Stimulated activated CD4-positive, alpha-beta T cell treated with anti-CD3 and anti-CD28 coated beads, TNF-alpha, amount 100 ng/mL, for 4 hours (primary cell): ENCODE measurements around the gene NAP1L4.

ENCODE experiments used
- DNase-seq, 3 experiments: peaks; one replicate each; pipeline ENCODE4 v3.0.0-alpha.2; 2020; ENCODE audit warnings: low read depth in 3 of 3

The NAP1L4 gene

DNA sequence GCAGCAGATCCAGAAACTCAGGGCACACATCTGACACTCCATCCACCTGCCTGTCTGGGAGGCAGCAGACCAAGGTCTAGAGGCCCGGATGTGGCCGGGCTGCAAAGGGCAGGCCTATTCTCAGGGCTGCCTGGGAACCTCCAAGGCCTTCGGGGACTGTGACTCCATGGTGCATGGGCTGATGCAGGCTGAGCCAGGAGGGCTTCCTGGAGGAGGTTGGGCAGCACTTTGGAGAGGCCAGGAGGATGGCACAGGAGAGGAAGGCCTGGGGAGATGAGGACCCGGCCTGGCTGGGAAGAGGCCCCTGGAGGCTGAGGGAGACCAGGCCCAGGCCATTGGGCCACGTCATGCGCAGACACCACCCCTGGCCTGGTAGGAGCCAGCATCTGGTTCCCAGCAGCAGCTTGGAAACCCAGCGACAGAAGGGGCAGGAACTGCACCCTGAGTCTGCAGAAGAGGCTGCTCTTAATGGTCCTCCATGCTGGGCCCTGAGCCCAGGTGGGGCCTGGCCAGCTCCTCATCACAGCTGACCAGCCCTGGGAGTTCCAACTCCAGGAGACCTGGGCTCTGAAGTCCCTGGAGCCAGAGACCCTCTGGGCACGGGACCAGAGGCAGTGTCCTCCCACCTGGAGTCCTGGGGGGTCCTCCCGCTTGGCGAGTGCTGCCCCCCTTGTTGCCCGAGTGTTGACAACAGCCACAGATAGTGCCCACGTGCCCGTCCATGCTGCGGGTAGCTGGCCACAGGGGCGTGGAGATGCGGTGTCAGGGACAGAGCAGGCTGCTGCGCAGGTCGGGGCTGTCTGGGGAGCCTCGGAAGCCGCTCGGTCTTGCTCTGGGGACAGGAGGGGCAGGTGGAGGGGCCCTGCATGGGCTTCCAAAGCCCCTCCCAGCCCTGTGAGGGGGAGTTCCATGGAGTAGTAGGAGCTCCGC, 68.4 kb downstream of the NAP1L4 start:
- DNase-seq, result no peak

- DNase-seq, result no peak
Measured at GRCh38 chr11:2922655-2923054, 69.5 kb downstream of the NAP1L4 start.

DNA sequence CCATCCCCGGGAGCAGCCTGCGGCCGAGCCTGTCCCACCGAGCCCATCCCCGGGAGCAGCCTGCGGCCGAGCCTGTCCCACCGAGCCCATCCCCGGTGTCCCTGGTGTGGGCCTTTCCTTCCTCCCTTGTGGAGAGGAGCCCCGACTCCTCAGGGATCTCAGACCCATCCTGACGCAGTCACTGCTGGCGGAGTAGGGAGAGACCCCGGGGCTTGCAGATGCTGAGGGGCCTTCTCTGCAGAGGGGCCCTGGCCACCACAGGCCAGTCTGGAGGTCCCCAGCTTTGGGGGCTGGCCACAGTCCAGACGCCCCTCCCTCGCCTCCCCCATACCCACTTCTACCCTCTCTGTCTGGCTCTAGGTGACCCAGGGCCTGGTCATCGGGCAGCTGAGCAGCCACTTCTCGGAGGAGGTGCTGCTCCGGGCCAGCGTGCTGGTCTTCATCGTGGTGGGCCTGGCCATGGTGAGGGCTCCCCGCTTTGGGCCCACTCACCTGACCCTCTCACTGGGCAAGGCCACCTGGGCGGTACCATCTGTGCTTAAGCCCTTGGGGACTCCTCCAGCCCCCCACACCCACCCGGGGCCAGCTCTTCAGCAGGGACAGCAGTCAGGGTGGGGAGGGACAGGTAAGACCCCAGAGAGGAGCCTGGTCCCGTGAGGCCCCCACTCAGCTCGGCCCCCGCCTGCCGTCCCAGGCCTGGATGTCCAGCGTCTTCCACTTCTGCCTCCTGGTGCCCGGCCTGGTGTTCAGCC, 70.2 kb downstream of the NAP1L4 start:
- DNase-seq, result no peak

DNA sequence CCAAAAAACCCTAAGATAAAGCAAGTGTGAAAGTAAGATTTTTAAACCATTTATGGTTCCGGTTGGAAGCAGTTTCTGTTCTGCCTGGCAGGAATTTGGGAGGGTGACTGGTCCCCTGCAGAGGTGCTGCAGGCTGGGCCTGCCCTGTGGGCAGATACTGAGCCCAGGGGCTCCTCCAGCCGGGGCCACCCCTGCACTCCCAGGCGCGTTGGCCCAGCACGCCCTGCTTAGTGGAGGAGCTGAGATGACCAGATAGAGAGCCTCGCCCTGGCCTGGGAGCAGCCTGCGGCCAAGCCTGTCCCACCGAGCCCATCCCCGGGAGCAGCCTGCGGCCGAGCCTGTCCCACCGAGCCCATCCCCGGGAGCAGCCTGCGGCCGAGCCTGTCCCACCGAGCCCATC, 70.9 kb downstream of the NAP1L4 start:
- no peak for DNase-seq

DNA sequence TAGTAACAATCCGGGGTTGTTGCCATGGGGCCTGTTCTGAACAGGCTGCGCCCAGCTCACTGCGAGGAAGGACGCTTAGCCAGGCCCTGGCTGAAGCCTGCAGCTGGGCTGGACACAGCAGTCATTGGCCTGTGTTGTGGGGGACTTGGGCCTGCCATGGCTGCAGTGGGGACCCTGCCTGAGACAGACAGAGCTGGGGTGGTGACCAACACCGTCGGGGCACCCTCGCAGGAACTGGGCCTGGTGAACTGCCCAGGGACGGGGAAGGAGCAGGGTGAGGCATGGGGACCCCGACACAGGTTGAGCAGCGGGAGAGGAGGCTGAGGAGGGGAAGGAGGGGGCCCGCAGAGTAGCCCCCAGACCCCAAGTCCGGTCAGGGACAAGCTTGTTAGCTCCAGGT, 71.8 kb downstream of the NAP1L4 start:
- no peak for DNase-seq

DNA sequence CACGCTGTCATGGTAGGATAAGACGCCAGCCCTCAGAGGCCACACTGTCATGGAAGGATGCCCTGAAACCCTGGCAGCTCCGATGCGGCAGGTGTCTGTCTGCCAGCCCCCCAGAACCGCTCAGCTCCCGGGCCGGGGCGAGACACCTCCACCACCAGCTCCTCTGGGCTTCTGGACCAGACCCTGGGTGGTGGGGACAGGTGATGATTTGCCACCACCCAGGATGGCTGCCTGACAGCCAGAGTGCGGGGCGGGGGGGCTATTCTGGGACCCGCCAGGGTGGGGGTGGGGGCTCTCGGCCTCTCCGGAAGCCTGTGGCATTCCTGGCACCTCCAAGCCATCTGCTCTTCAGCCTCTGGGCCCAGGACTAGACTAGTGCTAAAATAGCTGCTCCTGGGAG, 72.3 kb downstream of the NAP1L4 start:
- no peak for DNase-seq

DNA sequence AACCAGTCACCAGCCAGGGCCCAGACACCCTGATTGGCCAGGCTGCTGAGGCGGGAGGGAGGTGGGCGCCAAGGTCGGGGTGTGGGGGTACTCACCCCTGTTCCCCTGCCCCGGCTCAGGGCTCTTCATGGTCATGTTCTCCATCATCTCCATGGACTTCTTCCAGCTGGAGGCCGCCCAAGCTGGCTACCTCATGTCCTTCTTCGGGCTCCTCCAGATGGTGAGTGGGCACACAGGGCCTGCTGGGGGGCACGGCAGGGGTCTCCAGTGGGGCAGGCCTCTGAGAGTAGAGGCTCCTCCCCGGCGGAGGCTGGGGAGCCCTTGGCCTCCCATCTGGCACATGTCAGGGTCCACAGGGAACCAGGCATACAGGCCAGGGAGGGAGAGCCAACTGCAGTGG, 72.9 kb downstream of the NAP1L4 start:
- no peak for DNase-seq

DNA sequence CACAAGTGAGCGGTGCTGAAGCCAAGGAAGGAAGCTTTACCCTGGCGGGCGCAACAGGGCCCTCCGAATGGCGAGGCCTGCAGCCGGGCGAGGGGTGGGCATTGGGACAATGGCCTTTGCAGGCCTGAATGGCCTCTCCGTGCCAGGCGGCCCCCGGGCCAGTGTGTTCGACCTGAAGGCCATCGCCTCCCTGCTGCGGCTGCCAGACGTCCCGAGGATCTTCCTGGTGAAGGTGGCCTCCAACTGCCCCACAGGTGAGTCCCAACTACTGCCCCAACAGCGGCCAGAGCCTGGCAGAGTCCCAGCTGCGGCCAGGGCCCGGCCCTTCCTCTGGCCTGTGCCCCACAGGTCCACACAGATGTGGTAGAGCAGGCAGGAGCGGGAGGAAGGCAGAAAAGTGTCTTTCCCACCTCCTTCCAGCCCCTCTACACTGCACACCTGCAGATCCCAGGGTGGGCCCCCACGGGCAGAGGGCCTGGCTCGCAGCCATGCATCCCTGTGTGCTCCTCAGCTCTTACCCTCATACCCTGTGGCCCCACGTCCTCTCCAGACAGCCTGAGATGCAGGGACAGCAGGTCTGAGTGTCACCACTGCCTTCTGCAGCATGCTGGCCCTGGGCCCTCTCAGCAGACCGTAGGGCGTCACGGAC, 74.2 kb downstream of the NAP1L4 start:
- DNase-seq, result no peak

DNA sequence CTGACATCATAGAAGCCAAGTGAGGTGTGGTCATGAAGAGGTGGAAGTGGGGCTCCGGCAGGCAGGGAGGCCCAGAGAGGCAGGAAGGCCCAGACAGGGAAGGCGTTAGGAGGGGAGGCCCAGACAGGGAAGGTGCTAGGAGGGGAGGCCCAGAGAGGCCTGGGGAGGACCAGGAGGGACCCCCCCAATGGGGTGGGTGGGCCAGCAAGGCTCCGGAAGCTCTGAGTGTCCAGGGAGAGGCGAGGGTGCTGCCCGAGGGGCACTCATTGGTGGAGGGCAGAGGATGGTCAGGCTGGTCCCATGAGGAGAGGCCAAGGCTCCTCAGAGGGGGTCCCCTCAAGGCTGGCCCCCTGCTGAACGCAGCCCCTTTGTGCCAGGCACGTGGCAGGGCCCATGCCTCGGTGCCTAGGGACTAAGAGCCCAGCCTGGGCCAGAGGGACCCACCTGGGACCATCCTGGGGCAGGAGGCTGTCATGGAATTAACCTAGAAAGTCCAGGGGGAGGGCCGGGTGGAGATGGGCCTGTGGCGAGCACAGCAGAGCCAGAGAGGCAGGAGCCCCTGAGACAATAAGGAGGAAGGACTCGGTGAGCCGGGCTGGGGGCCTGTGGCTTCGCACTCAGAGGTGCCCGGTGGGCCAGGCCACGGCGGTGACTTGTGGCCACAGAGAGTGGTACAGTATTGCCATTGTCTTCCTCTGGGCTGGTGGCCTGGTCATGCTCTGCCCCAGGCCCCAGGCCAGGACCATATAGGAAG, 75.1 kb downstream of the NAP1L4 start:
- DNase-seq, result no peak

DNA sequence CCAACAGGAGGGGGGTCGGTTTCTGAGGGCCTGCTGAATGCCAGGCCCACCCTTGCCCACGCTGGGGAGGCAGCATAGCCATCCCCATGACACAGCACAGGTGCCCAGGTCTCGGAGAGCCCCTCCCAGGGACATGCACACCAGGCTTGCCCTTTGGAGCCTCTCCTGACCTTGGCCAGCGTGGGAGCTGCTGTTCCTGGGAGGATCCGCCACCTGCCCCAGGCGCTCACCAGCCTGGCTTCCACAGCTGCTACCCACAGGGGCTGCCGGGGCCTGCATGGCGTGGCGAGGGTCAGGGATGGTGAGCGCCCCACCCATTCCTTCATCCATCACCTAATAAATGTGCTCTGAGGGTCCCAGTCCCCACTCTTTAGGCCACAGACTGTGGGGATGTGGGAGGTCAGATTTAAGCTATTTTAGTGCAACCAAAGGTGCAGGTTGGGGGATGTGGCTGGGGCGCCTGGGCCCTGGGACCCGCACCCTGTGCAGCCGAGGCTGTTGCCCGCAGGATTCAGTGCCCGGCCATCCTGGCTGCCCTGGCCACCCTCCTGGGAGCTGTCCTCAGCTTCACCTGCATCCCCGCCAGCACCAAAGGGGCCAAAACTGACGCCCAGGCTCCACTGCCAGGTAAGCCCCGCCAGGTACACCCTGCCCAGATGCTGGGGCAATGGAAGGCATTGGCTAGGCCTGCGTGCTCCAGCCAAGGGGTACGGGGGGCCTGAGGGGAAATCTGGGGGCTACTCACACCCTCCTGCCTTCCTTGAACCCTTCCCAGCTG, 75.8 kb downstream of the NAP1L4 start:
- no peak for DNase-seq

DNA sequence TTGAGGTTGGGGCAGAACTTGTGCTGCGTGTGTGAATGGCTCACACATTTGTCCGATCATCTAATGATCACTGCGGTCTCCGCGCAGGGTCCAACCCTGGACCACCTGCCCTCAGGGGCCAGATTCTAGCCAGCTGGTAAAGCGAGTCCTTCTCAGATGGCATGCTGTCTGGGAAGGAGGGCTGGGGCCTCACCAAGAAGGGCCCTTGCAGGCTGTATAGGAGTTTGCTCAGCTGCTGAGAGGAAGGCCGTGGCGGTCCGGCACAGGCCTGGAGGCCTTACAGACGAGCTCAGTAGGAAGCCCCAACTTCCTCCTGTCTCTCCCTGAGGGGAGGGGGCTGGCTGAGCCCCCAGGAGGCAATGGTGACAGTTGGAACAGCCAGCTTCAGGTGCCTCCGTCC, 76.7 kb downstream of the NAP1L4 start:
- DNase-seq, result no peak

DNA sequence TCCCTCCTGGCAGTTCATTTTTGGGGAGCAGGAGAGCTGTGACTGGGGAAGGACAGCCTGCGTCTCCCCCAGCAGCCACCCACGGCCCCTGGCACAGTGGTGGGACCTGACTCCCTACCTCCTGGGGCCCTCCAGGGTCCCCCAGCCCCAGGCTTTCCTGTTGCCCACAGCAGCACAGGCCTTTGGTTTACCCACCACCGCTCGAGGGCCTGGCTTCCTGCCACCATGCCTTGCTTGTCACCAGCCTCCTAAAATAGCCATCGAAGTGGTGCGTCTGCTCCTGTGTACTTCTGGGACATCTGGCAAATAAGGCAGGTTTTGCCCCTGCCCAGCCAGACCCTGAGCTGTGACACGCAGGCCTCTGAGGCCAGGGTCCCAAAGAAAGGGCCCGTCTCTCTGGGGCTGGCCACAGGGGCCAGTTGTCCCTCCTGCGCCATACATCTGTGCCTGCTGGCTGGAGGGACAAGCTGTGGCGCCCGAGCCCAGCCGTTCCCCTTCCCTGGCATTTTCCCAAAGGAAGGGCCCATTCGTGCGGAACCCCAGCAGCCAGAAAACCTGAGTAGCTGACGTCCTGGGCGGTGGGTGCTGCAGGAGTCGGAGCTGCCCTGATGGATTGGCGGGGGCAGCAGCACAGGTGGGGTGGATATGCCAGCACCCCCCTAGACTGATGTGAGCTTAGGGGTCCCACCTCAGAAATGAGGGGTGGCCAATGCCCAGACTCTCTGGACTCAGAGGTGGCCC, 77.5 kb downstream of the NAP1L4 start:
- no peak for DNase-seq

DNA sequence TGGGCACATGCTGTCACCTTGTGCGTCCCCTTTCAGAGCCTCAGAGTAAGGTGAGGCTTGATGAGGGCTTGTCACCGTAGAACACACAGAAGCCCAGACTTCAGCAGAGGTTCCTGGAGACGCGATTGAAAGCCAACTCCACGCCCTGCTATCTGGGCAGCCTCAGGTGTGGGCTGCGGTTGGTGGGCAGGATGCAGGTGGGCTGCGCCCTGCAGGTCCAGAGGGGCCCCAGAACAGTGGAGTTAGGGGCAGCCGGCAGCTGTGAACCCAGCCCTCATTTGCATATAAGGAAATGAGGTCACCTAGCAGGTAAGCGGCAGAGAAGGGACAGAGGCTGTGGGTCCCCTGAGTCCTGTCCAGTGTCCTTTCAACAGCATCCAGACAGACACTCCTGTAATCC, 78.4 kb downstream of the NAP1L4 start:
- no peak for DNase-seq

GRCh38 chr11:2913019-2913431, 79.1 kb downstream of the NAP1L4 start:
- no peak for DNase-seq

- DNase-seq, result no peak
Measured at GRCh38 chr11:2912498-2912897, 79.6 kb downstream of the NAP1L4 start.

- no peak for DNase-seq
Measured at GRCh38 chr11:2911785-2912391, 80.2 kb downstream of the NAP1L4 start.

- DNase-seq, result no peak
Measured at GRCh38 chr11:2911088-2911784, 80.9 kb downstream of the NAP1L4 start.

DNA sequence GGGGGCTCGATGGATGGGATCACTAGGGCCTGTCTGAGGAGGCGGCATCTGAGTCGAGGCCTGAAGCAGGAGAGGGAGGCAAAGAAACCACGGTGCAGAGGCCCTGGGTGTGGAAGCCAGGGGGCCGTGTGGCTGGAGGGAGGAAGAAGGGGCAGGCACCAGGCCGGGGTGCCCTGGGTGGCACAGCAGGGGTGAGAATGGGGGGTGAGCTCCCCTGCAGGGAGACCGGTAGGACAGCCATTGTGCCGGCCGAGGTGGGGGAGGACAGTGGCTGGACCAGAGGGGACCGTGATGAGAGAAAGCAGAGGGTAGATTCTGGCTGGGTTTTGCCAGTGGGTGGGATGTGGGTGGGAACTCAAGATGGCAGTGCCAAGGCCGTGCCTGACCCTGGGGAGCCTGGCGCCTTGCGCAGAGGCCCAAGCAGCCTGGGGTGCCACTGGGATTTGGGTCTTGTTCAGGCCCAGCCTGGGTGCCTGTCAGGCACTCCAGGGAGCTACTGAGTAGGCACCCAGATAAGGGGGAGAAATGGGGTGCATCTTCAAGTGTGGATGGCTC, 81.7 kb downstream of the NAP1L4 start:
- no peak for DNase-seq
